Vagina (tissue), 2 donors: ENCODE data around the gene ZNF593OS. TPM values are rescaled to one million over a fixed set of nuclear protein-coding genes. Genes with fewer than 3 reads are reported as not detected.

Experiments used
- DNase-seq, 2 donors: peaks; one replicate each; pipeline ENCODE4 v3.0.0-alpha.2; 2017; ENCODE audit errors: extremely low spot score in 2 of 2
- H3K27ac ChIP-seq: fragments of 200-600 bp; sonication (generic); one replicate; pipeline ENCODE4 v1.5.1; 2019
- H3K27me3 ChIP-seq: fragments of 200-600 bp; sonication (generic); one replicate; pipeline ENCODE4 v1.5.1; 2019
- H3K36me3 ChIP-seq, 2 donors: fragments of 200-600 bp; sonication (generic); one replicate each; pipeline ENCODE4 v1.5.1; 2017 to 2019
- H3K4me1 ChIP-seq: fragments of 200-600 bp; sonication (generic); one replicate; pipeline ENCODE4 v1.5.1; 2019
- H3K4me3 ChIP-seq, 2 donors: fragments of 200-600 bp; sonication (generic); 1 replicate in 1 of 2; 2 replicates in 1 of 2; pipeline ENCODE4 v1.5.1; 2016 to 2019
- H3K9me3 ChIP-seq: fragments of 200-600 bp; sonication (generic); one replicate; pipeline ENCODE4 v1.5.1; 2019
- CTCF ChIP-seq, 3 experiments: fragments of 450-650 bp in 2 of 3; fragments of 200-600 bp in 1 of 3; sonication (generic) in 1 of 3; IDR thresholded peaks; one replicate each; pipeline ENCODE4 v1.5.1; 2017 to 2019; ENCODE audit warnings: antibody characterized with exemption in 3 of 3, mild to moderate bottlenecking in 2 of 3, moderate library complexity in 2 of 3
- POLR2A ChIP-seq, 2 donors: fragments of 450-650 bp; IDR thresholded peaks; one replicate each; pipeline ENCODE4 v1.6.1; 2017; ENCODE audit warnings: antibody characterized with exemption in 2 of 2, mild to moderate bottlenecking in 2 of 2, moderate library complexity in 2 of 2
- POLR2AphosphoS5 ChIP-seq, 2 donors: sonication (generic); formaldehyde crosslinking; IDR thresholded peaks; one replicate each; pipeline ENCODE4 v1.9.0; 2017; ENCODE audit warnings: antibody characterized with exemption in 2 of 2, mild to moderate bottlenecking in 2 of 2, low read depth in 1 of 2; ENCODE audit not compliant: insufficient read depth in 1 of 2
- intact Hi-C: fragments of 100-400 bp; cut with DNase I; formaldehyde crosslinking; loops from one replicate; pipeline ENCODE4 v1.15.1; 2023
- total RNA-seq: library from RNA; depleted of rRNA; stranded (reverse); fragments of >200 nt; gene quantifications from one replicate; pipeline ENCODE4 v1.2.3, GENCODE V29; 2016

ZNF593OS gene
- total RNA-seq, 1 donor from 2014 or later, result not detected

GRCh38 chr1:26184883-26185282 lies 13.3 kb upstream of the ZNF593OS start:
- Histone ChIP-seq H3K4me3 (no peak overlapping the region), H3K36me3 (no peaks in the 10 kb centered on the region), H3K27me3 (no peaks in the 10 kb centered on the region), H3K9me3 (no peaks in the 10 kb centered on the region), H3K27ac (no peak overlapping the region), H3K4me1 (peaks cover 6% of the 10 kb centered on the region)
- TF ChIP-seq CTCF (IDR thresholded peaks at IDR 0.05), result no peak
- no peak for TF ChIP-seq POLR2A (IDR thresholded peaks at IDR 0.05)
- TF ChIP-seq POLR2AphosphoS5 (IDR thresholded peaks at IDR 0.05; ENCODE audit: insufficient read depth in 1 of 2, low read depth in 1 of 2), result no peak
- intact Hi-C loops, result no loop called here
- no peak for DNase-seq

DNA sequence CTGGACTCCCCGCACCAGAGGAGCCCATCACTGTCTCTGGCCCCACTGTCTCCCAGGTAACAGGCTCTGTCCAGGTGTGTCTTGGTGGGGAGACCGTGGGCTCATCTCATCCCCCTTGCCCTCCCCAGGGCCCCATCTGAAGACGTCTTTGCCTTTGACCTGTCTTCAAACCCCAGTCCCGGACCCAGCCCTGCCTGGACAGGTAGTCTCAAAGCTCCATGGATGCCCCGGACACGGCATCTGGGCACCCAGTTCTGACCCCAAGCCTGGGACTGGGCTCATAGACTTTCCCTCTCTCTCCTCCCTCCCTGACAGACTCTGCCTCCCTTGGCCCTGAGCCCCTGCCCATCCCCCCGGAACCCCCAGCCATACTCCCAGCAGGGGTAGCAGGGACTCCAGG lies 12.5 kb upstream of the ZNF593OS start:
- TF ChIP-seq CTCF (IDR thresholded peaks at IDR 0.05), result no peak
- no peak for TF ChIP-seq POLR2AphosphoS5 (IDR thresholded peaks at IDR 0.05; ENCODE audit: insufficient read depth in 1 of 2, low read depth in 1 of 2)
- intact Hi-C loops, result no loop called here
- Histone ChIP-seq H3K4me3 (no peak overlapping the region), H3K36me3 (no peaks in the 10 kb centered on the region), H3K9me3 (no peaks in the 10 kb centered on the region), H3K27me3 (no peaks in the 10 kb centered on the region), H3K27ac (no peak overlapping the region), H3K4me1 (peaks cover 6% of the 10 kb centered on the region)
- DNase-seq, result no peak

DNA sequence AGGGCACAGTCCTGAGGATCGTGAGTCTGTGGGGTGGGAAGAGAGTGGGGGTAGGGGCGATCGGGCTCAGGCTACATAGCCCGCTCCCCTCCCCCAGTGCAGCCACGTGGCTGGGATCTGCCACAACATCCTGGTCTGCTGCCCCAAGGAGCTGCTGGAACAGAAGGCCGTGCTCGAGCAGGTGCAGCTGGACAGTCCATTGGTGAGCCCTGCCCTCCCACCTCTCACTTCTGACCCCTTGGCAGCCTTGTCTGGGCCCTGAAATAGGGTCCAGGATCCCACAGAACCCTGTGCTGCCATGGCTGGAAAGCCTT lies 10.7 kb upstream of the ZNF593OS start:
- DNase-seq, result no peak
- intact Hi-C loops, result no loop called here
- H3K27ac ChIP-seq, result peak overlapping the region; percentile 18

DNA sequence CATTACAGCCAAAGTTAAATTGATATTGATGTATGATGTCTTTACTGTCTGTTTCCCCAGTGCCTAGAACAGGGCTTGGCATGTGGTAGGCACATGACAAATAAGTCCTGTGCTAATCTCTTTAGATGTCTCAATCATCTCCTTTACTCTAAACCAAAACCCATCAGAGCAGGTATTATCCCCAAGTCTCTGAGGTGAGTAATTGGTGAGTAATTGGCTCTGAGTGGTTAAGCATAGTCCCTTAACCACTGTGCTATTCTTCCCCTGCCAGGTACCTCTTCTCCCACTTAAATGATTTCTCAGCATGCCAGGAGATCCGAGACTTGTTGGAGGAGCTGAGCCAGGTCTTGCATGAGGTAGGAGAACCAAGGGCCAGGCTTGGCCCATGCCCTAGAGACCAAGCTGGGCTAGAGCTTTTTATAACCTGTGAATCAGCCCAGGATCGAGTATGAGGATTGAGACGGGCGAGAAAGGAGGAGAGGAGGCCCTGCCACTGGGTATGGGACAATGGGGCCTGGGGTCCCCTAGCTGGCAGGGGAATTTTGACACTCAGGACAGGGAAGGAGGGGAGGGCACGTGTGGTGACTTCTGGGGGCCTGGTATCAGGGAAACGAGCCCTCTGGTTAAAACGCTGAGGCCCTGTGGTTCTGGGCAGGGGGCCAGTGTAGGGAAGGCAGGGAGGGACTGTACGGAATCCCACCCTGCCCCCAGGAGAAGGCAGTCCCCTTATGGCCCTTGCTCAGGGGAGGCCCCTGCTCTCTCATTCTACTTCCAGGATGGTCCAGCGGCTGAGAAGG lies 10.2 kb upstream of the ZNF593OS start:
- intact Hi-C loops, result no loop called here
- peaks cover 12% of the 10 kb centered on the region for H3K4me1 ChIP-seq
- H3K27me3 ChIP-seq, result no peaks in the 10 kb centered on the region
- H3K36me3 ChIP-seq, result no peaks in the 10 kb centered on the region
- TF ChIP-seq POLR2A (IDR thresholded peaks at IDR 0.05) (no peak), POLR2AphosphoS5 (IDR thresholded peaks at IDR 0.05; ENCODE audit: insufficient read depth in 1 of 2, low read depth in 1 of 2) (peak in 1 of 2 donors; percentile 87), CTCF (IDR thresholded peaks at IDR 0.05) (no peak)
- H3K4me3 ChIP-seq, result no peak overlapping the region
- H3K9me3 ChIP-seq, result no peaks in the 10 kb centered on the region
- no peak for DNase-seq
- peak overlapping the region; percentile 18 for H3K27ac ChIP-seq

More for the DNA sequence above, 10.7 kb upstream of the ZNF593OS start:
- Histone ChIP-seq H3K4me1 (peaks cover 12% of the 10 kb centered on the region), H3K4me3 (no peak overlapping the region), H3K9me3 (no peaks in the 10 kb centered on the region), H3K36me3 (no peaks in the 10 kb centered on the region), H3K27me3 (no peaks in the 10 kb centered on the region)
- TF ChIP-seq POLR2AphosphoS5 (IDR thresholded peaks at IDR 0.05; ENCODE audit: insufficient read depth in 1 of 2, low read depth in 1 of 2), result no peak
- TF ChIP-seq CTCF (IDR thresholded peaks at IDR 0.05), result no peak
- TF ChIP-seq POLR2A (IDR thresholded peaks at IDR 0.05), result no peak

- intact Hi-C loops, result no loop called here
- H3K36me3 ChIP-seq, result no peaks in the 10 kb centered on the region
- H3K4me1 ChIP-seq, result peaks cover 12% of the 10 kb centered on the region
- no peak for DNase-seq
- H3K27ac ChIP-seq, result no peak overlapping the region
- H3K27me3 ChIP-seq, result no peaks in the 10 kb centered on the region
- no peaks in the 10 kb centered on the region for H3K9me3 ChIP-seq
- no peak overlapping the region for H3K4me3 ChIP-seq
- TF ChIP-seq CTCF (IDR thresholded peaks at IDR 0.05), result no peak
- TF ChIP-seq POLR2A (IDR thresholded peaks at IDR 0.05), result no peak
- TF ChIP-seq POLR2AphosphoS5 (IDR thresholded peaks at IDR 0.05; ENCODE audit: insufficient read depth in 1 of 2, low read depth in 1 of 2), result no peak
These were observed 8.4 kb upstream of the ZNF593OS start for GRCh38 chr1:26180010-26180506.
